ENCODE measurements around the gene SZT2.

- TF ChIP-seq CTCF (IDR thresholded peaks at IDR 0.05; ENCODE audit: insufficient read depth, low read length, poor library complexity, severe bottlenecking) (no peak), EZH2phosphoT487 (conservative IDR thresholded peaks at IDR 0.05; ENCODE audit: low read length) (no peak)
These were observed 60.0 kb downstream of the SZT2 start for GRCh38 chr1:43449708-43450069.

Data from SU-DHL-6 (cell line).